ENCODE data around the gene RANBP3L.

GRCh38 chr5:36346896-36347690 is 45.4 kb upstream of the RANBP3L start:
- TF ChIP-seq CHD2 (IDR thresholded peaks at IDR 0.05; ENCODE audit: low read length, partially characterized antibody) (no peak), CBX2 (IDR thresholded peaks at IDR 0.05; ENCODE audit: borderline replicate concordance, low read depth) (no peak), CTCF (IDR thresholded peaks at IDR 0.05) (no peak), RFX5 (IDR thresholded peaks at IDR 0.05) (no peak)

All from A549 (cell line).